ENCODE data around the gene DHX36.

The DHX36 gene

GRCh38 chr3:154323891-154324738 is at the start of gene DHX36:
Gene DHX36 (minus strand): TSS chr3:154324487. CDS start chr3:154324416, 71 bp downstream.
- peak; percentile 83 for DNase-seq

- no peak for DNase-seq
Measured at GRCh38 chr3:154367221-154367620, 42.9 kb upstream of the DHX36 start.

DNA sequence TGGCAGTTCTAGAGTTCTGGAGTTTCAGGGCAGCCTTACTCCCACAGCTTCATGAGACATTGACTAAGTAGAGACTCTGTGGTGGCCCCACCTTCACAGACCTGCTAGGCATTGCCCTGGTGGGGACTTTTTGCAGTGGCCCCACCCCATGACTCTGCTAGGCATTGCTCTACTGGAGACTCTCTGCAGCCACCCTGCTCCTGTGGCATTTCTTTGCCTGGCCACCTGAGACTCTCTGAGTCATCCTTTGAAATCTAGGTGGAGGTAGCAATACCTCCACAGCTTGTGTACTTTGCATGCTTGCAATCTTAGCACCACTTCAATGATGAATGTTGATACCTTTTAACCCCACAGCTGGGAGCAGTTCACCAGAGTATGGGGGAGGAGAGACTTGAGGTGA is 40.6 kb upstream of the DHX36 start:
- DNase-seq, result no peak

GRCh38 chr3:154361099-154361498 is 36.8 kb upstream of the DHX36 start:
- no peak for DNase-seq

GRCh38 chr3:154356009-154356408 is 31.7 kb upstream of the DHX36 start:
- no peak for DNase-seq

- DNase-seq, result no peak
Measured at GRCh38 chr3:154349223-154349622, 24.9 kb upstream of the DHX36 start.

DNA sequence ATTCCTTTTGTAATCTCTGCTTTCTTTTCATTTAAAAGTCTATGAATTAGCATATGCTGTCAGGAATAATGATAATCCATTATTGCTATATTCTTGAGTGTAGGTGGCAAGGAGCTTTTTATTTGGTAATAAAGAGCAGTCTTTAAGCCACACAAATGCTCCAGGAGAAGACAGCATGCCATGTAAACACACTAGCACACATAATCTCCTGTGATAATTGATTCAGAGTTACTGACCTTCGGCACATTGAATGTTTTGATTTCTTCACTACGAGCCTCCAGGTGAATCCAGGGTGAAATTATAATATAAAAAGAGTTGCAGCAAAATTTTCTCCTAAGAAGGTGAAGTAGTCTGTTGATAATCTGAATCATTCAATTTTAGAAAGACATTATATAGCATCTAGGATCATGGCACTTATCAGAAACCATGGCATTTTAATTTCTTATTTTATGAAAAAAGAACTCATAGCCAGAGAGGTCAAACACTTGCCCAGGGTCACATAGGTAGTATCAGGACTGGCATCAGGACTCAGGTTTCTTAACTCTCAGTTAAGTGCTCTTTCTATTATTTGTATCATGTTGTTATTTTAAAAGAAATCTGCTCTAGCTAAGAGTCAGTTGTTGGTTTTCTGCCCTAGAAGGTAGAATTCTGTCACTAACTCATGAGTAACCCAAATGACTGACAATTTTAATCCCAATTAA is 21.3 kb upstream of the DHX36 start:
- DNase-seq, result no peak

- DNase-seq, result no peak
Measured at GRCh38 chr3:154338570-154338969, 14.3 kb upstream of the DHX36 start.

DNA sequence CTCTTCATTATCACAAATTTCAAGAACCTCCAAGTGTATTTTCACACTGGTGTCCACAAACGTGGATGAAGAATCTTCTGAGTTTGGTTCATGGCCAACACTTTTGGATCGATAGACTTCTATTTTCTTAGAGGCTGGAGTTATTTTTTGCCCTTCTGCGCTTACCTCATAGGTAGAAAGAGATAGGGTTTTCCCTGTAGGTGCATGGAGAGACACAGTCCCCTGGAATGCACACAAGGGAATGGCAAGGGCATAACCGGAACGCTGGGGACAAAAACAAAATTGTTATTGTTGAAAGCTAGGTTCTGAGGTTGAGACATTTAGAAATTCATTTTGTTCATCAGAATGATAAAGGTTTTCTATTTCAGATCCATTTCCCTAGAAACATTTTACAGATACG is 13.7 kb upstream of the DHX36 start:
- no peak for DNase-seq

GRCh38 chr3:154334973-154335420 is 10.7 kb upstream of the DHX36 start:
- DNase-seq, result peak; percentile 32

DNA sequence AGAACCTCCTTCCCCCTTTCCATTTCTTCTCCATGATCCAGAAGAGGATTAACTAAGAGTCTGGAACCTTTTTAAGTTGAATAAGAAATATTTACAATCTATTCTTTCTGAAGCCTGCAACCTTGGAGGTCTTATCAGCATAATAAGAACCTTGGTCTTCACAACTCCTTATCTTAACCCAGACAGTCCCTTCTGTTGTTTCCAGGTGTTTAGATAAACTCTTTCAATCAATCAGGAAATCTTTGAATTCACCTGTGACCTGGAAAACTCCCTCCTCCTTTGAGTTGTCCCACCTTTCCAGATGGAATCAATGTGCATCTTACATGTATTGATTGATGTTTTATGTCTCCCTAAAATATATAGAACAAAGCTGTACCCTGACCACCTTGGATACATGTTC is 3.6 kb upstream of the DHX36 start:
- DNase-seq, result no peak

- DNase-seq, result no peak
Measured at GRCh38 chr3:154324919-154325318, 632 bp upstream of the DHX36 start.

DNA sequence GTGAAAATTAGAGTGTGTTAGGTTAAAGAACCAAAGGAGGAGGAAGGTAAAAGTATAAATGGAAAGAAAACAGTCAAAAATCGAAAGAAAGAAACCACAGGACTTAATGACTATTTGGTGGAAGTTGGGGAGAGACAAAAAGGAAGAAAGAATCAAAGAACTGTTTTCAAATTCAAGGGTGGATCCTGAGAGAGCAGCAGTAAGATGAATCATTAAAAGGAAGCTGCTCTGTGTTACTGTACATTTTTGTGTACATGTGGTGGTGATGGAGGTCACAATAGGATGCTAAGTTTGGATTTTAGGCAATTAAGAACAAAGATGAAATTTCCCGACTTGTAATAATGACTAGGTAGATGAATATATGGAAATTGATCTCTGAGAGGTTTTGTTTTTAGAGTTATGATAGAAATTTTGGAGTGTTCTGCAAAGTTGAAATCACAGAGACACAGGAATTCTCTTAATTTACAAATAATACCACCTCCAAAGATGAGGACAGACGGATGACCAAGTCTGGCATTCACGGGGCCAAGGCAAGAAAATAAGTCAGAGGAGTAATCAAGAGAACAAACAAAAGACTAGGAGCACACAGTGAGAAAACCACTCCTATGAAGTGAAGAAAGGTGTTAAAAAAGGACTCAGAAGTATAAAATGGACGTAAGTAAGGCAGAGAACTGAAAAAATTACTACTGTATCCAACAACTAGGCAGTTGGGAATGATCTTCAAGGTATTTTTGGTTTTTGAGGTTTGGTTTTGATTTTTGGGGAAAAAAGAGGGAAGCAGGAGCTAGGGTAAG is 7.1 kb downstream of the DHX36 start:
- DNase-seq, result no peak

DNA sequence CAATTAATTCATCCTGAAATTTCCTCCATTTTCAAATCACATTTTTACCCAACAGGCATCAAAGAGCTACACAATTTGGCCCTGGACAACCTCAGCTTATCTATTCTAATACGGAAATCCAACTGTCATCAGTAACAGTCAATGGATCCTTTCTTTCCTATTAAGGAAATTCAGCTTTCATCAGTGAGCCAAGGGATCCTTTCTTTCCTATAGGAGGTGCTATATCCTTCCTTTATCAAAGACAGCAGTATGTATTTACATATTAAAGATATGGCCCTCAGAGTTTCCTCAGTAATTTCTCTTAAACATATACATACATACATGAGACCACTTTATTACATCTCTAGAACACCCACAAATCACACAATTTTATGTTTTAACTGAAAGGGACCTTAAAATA is 10.1 kb downstream of the DHX36 start:
- DNase-seq, result no peak

- DNase-seq, result no peak
Measured at GRCh38 chr3:154310840-154311239, 13.4 kb downstream of the DHX36 start.

DNA sequence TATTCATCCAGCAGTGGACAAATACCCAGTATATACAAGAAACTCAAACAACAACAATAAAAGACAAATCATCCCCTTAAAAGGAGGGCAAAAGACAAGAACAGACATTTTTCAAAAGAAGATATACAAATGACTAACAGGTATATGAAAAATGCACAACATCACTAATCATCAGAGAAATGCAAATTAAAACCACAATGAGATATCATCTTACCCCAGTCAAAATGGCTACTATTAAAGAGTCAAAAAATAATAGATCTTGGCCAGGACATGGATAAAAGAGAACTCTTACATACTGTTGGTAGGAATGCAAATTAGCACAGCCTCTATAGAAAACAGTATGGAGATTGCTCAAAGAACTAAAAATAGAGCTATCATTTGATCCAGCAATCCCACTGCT is 16.9 kb downstream of the DHX36 start:
- no peak for DNase-seq

GRCh38 chr3:154304936-154305335 is 19.4 kb downstream of the DHX36 start:
- no peak for DNase-seq

GRCh38 chr3:154304116-154304786 is 20.0 kb downstream of the DHX36 start:
- DNase-seq, result no peak

- DNase-seq, result no peak
Measured at GRCh38 chr3:154301561-154301960, 22.7 kb downstream of the DHX36 start.

- no peak for DNase-seq
Measured at GRCh38 chr3:154294016-154294415, 30.3 kb downstream of the DHX36 start.

DNA sequence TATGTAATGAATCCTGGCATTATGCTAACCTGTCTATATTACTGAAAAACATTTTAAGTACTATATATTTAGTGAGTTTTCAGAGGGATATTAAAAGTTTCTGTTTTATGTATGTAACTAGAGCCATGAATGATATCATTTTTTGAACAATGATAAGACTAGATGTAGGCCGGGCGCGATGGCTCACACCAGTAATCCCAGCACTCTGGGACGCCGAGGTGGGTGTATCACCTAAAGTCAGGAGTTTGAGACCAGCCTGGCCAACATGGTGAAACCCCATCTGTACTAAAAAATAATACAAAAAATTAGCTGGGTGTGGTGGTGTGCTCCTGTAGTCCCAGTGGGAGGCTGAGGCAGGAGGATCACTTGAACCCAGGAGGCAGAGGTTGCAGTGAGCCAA is 34.1 kb downstream of the DHX36 start:
- DNase-seq, result no peak

DNA sequence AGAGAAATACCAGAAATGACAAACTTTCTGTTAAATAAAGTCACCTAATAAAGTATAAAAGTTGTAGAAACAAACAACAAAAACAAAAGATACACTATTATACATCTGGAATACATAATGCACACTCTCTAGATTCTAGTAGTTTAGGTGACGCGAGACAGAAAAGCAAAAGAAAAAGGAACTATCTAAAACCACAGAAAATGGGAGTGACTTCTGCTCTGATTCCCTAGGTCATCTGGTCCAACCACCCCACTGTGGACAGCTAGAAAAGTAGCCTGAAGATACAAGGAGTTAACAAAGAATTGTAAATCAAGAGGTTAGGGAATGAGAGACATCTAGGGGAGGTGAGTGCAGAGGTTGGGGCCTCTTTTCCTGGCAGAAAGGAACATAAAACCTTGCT is 39.1 kb downstream of the DHX36 start:
- DNase-seq, result no peak

DNA sequence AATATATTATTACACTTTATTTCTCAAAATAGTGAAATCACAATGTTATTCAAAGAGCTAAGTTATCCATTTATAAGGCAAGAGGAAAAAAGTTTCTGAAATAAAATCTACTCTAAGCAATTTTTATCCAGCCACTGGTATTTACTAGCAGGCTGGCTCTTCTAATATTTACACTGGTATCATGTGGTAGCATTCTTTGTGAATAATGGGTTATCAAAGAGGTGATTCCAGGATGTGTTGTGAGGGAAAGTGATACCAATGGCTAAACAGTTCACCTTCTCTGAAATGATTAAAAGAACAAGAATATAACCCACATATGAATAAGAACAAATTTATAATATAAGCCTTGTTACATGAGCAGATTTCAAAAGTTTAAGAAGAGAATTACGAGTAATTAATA is 44.1 kb downstream of the DHX36 start:
- DNase-seq, result no peak

Data from NCI-H2227 treated with DMSO at 0.1 percent for 48 hours (cell line).